Activated T-helper 2 cell treated with anti-CD3 and anti-CD28 coated beads, Interferon-gamma antibody, Interleukin-2, Interleukin-4, amounts not matched to agents 10 μg/mL and 5 μg/mL and 100 μg/mL, durations not matched to agents 14 hours and 24 hours and 36 hours (primary cell): ENCODE data around the gene SSPN. TPM values are rescaled to one million over a fixed set of nuclear protein-coding genes. Genes with fewer than 3 reads are reported as not detected.

Experiments used
- DNase-seq: peaks from one replicate; pipeline ENCODE4 v3.0.0; 2021; ENCODE audit warnings: low spot score
- H3K27ac Mint-ChIP-seq: one replicate; pipeline ENCODE4 v1.8.0; 2021; ENCODE audit warnings: mixed read lengths
- H3K27me3 Mint-ChIP-seq: one replicate; pipeline ENCODE4 v1.8.0; 2021; ENCODE audit warnings: low read depth, mixed read lengths
- H3K36me3 Mint-ChIP-seq: one replicate; pipeline ENCODE4 v1.8.0; 2021; ENCODE audit warnings: low read depth, mixed read lengths
- H3K4me1 Mint-ChIP-seq: one replicate; pipeline ENCODE4 v1.8.0; 2021; ENCODE audit warnings: low read depth, mixed read lengths
- H3K4me3 Mint-ChIP-seq: one replicate; pipeline ENCODE4 v1.8.0; 2021; ENCODE audit warnings: low read depth, mild to moderate bottlenecking, moderate library complexity, mixed read lengths
- H3K9me3 Mint-ChIP-seq: one replicate; pipeline ENCODE4 v1.8.0; 2021; ENCODE audit warnings: mixed read lengths
- intact Hi-C: fragments of 100-400 bp; cut with micrococcal nuclease; formaldehyde crosslinking; loops from one replicate; pipeline ENCODE4 v1.15.1; 2023
- total RNA-seq: library from RNA; stranded (reverse); gene quantifications from 2 replicates; pipeline ENCODE4 v1.2.3, GENCODE V29; 2022

The SSPN gene
- total RNA-seq, 1 donor from 2014 or later: not detected

DNA sequence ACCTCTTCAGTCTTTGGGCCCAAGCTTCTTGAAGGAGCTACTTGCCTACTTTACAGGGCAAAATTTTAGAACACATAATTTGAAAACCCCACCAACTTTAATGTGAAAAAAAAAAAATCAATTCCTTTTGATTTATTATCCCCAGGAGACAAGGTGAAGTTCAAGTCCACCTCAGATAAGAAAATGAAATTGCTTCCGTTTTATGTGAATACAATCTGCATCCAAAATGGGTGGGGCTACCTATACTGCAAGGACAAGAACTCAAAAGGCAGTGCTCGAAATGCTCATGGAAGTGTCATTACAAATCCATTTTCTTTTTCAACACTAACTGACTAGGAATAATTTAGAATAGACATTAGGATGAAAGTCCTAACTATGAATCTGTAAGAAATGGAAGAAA, 45.7 kb downstream of the SSPN start:
- Mint-ChIP-seq H3K4me3 (no peak overlapping the region), H3K27ac (no peak overlapping the region), H3K4me1 (no peaks in the 10 kb centered on the region), H3K9me3 (no peaks in the 10 kb centered on the region), H3K36me3 (no peaks in the 10 kb centered on the region), H3K27me3 (peaks cover 7% of the 10 kb centered on the region)
- no peak for DNase-seq
- intact Hi-C loops: no loop called here

DNA sequence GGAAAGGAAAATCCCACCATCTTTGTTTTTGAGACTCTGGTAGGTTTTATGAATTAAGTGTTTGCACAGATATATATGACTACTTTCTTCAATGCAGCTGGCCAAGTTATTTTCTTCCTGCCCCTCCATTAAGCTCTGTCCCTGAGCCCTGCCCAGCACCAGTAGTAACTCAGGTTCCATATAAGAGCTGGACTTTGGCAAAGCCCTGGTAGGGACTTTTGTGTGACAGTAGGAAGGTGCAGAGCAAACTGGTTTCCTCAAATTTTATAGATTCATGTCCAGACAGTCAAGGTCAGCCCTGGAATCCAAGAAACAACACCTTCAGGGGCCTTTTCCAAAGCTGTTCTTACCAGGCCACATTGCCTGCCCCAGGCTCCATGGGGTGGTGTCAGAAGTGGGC, 47.3 kb downstream of the SSPN start:
- Mint-ChIP-seq H3K4me1 (no peaks in the 10 kb centered on the region), H3K4me3 (no peak overlapping the region), H3K27ac (no peak overlapping the region), H3K9me3 (no peaks in the 10 kb centered on the region), H3K36me3 (no peaks in the 10 kb centered on the region), H3K27me3 (peaks cover 13% of the 10 kb centered on the region)
- intact Hi-C loops: no loop called here
- DNase-seq: no peak

DNA sequence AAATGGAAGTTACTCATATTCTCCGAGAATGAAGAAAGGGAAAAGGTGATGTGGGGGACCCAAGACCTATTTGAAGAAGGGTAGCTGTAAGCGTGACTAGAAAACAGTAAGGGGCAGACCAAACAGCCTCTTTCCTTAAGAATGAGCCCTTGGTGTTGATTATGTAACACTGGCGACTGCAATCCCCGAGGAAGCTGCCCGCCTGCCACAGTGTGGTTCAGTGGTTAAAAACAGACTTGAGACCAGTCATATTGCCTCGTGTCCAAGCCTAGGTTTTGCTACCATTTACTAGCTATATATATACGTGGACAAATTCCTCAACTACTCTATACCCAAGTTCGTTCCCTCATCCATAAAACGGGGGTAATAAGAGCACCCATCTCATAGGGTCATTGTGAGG, 49.1 kb downstream of the SSPN start:
- intact Hi-C loops: no loop called here
- Mint-ChIP-seq H3K36me3 (no peaks in the 10 kb centered on the region), H3K4me3 (no peak overlapping the region), H3K27me3 (peaks cover 17% of the 10 kb centered on the region), H3K4me1 (no peaks in the 10 kb centered on the region), H3K9me3 (peaks cover 5% of the 10 kb centered on the region), H3K27ac (no peak overlapping the region)
- DNase-seq: no peak

DNA sequence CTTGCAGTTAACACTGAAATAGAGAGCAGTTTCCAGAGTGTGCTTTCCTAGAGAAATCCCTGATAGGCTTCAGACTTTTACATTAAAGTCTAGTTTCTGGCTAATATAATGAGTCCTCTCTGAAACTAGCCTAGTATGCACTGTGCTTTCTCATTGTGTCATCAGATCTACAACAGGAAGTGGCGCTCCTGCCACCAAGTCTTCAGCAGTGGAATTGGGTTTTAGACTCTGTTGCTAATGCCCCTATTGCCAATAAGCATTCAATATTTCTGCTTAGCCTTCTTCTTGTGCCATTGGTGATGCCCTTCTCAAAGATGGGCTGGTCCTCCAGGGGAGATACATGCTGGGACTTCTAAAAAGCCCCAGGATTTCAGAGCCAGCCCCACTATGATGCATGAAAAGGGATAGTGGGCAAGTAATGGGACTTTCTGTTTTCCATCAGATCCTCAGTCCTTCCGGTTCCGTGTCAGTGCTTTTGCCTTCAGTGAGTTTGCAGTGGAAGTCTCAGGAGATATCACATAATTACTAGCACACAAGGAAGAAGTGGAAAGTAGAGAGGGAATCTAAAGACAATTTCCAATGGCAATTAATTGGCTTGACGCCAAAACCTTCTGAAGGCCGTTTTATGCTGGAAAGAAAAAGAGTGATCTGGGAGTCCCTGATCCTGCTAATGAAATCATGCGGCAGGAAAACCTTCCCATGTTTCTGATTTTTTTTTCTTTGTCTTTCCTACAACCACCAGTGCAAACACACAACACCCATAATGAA, 50.0 kb downstream of the SSPN start:
- DNase-seq: no peak
- Mint-ChIP-seq H3K4me1 (no peaks in the 10 kb centered on the region), H3K9me3 (peaks cover 7% of the 10 kb centered on the region), H3K27me3 (peaks cover 18% of the 10 kb centered on the region), H3K36me3 (no peaks in the 10 kb centered on the region), H3K27ac (no peak overlapping the region), H3K4me3 (no peak overlapping the region)
- intact Hi-C loops: no loop called here

GRCh38 chr12:26246483-26247164, 51.3 kb downstream of the SSPN start:
- no peak overlapping the region for H3K4me3 Mint-ChIP-seq
- peaks cover 7% of the 10 kb centered on the region for H3K9me3 Mint-ChIP-seq
- H3K27ac Mint-ChIP-seq: no peak overlapping the region
- no peaks in the 10 kb centered on the region for H3K36me3 Mint-ChIP-seq
- no peak for DNase-seq
- intact Hi-C loops: no loop called here
- H3K27me3 Mint-ChIP-seq: peaks cover 17% of the 10 kb centered on the region
- no peaks in the 10 kb centered on the region for H3K4me1 Mint-ChIP-seq

- Mint-ChIP-seq H3K27ac (no peak overlapping the region), H3K4me1 (no peaks in the 10 kb centered on the region), H3K27me3 (peaks cover 16% of the 10 kb centered on the region), H3K4me3 (no peak overlapping the region), H3K36me3 (no peaks in the 10 kb centered on the region), H3K9me3 (peaks cover 7% of the 10 kb centered on the region)
- intact Hi-C loops: no loop called here
- no peak for DNase-seq
Observed at GRCh38 chr12:26247873-26248272, 52.5 kb downstream of the SSPN start.

DNA sequence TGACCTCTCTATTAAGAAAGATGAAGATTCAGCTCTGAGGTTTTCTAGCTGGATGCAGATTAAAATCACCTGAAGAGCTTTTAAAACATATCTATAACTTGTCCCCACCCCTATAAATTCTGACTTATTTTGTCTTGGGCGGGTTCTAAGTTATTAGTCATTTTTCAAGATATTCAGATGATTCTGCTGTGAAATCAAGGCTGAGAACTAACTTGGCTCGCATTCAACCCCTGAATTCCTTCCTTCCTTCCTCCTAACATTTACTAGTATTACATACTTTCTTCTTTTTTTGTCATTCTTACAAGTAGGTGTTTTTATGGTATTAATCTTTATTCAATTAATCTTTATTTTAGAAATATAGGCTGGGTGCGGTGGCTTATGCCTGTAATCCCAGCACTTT, 55.4 kb downstream of the SSPN start:
- H3K9me3 Mint-ChIP-seq: peaks cover 7% of the 10 kb centered on the region
- intact Hi-C loops: no loop called here
- peaks cover 14% of the 10 kb centered on the region for H3K27me3 Mint-ChIP-seq
- H3K4me3 Mint-ChIP-seq: no peak overlapping the region
- H3K27ac Mint-ChIP-seq: no peak overlapping the region
- H3K36me3 Mint-ChIP-seq: no peaks in the 10 kb centered on the region
- no peaks in the 10 kb centered on the region for H3K4me1 Mint-ChIP-seq
- DNase-seq: no peak

DNA sequence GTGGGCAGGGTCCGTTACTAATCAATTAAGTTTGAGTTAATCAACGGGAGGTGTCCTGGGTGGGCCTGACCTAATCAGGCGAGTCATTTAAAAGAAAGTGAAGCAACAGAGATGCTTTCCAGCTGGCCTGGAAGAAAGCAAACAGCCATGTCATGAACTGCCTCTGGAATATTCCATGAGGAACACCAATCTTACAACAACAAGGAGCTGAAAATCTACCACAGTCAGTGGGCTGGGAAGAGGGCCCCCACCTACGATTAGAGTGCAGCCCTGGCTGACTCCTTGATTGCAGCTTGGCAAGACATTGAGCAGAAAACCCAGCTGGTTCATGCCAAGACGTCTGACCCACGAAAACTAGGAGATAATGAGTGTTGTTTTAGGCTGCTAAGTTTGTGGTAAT, 56.2 kb downstream of the SSPN start:
- Mint-ChIP-seq H3K4me3 (no peak overlapping the region), H3K9me3 (peaks cover 9% of the 10 kb centered on the region), H3K36me3 (no peaks in the 10 kb centered on the region), H3K27ac (no peak overlapping the region), H3K27me3 (peaks cover 14% of the 10 kb centered on the region), H3K4me1 (no peaks in the 10 kb centered on the region)
- no peak for DNase-seq
- intact Hi-C loops: no loop called here

DNA sequence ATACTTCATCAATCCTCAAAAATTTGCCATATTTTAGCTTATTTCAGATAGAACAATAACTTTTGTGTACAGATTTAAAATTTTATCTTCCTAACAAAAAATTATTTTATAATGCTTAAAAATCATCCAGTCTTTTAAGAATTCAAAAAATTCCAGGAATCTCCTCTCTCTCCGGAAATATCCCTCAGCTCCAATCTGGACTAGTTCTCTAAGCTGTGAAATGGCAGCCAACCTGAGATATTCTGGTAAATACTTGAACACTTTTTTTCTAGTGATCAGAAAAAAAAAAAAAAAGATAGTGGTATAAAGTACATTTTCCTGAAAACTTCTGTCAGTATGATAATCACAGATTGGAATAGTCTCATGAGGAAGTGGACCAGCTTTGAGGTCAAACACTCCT, 57.6 kb downstream of the SSPN start:
- H3K36me3 Mint-ChIP-seq: no peaks in the 10 kb centered on the region
- no peaks in the 10 kb centered on the region for H3K4me1 Mint-ChIP-seq
- no peak overlapping the region for H3K4me3 Mint-ChIP-seq
- DNase-seq: no peak
- peaks cover 12% of the 10 kb centered on the region for H3K9me3 Mint-ChIP-seq
- no peak overlapping the region for H3K27ac Mint-ChIP-seq
- peaks cover 8% of the 10 kb centered on the region for H3K27me3 Mint-ChIP-seq
- intact Hi-C loops: no loop called here

DNA sequence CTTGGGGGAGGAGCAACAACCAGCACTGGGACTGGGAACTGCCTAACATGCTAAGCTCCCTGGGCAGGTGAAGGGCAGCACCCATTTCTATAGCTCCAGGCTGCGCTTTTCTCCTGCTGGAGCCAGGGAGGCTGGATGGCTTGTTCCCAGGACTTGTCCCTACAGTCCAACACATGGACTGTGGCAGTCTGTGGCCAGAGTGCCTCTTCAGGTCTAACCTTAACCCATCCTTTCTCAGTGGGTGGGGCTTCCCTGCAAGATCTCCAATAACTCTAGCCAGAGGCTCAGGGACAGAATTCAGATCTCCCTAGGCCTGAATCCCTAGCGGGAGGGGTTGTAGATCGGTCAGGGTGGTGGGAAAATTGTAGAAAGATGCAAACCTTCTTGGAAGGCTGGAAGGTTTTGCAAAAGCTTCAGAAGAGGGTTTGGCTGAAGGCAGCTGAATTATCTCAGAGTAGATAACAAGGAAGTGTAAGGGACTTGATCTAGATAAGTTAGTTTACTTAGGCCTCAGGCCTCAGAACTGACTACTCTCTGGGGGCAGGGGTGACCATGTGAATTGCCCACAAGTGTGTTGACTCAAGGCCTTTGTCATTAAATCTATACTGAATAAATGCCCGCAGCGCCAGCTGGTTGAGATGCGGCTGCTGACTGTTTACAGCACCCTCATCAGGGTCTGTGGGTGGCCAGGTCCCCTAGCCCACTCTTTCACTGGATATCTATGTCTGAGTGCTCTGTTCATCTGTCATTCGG, 60.7 kb downstream of the SSPN start:
- Mint-ChIP-seq H3K4me1 (no peaks in the 10 kb centered on the region), H3K4me3 (no peak overlapping the region), H3K36me3 (no peaks in the 10 kb centered on the region), H3K27ac (no peak overlapping the region), H3K27me3 (peaks cover 5% of the 10 kb centered on the region), H3K9me3 (peaks cover 16% of the 10 kb centered on the region)
- DNase-seq: no peak
- intact Hi-C loops: no loop called here

DNA sequence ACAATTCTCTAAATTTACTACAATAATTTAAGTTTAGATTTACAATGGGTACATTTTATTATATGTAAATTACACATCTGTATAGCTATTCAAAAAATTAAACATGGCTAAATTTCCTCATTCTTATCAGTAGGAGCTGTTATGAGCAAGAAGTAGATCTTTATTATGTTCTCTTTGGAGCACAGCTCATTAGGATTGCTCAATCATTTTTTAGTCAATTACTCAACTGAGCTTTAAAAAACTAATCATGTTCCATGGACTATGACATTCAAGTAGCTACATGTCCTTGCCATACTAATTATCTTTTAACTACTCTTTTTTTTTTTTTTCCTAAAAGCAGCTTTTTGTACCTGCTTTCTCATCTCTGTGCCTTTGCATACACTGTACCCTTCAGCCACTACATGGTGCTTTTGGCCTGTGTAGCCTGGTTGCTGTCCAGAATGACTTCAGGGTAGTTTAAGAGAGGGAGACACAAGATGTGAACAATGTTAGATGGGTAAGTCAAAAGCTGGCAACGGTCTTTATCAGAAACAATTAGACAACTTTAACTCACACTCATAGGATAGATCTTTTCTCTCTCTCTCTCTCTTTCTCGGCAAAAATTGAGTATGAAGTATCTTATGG, 69.0 kb downstream of the SSPN start:
- Mint-ChIP-seq H3K4me1 (no peaks in the 10 kb centered on the region), H3K9me3 (no peaks in the 10 kb centered on the region), H3K27me3 (peaks cover 5% of the 10 kb centered on the region), H3K36me3 (no peaks in the 10 kb centered on the region), H3K4me3 (no peak overlapping the region), H3K27ac (no peak overlapping the region)
- no peak for DNase-seq
- intact Hi-C loops: no loop called here

DNA sequence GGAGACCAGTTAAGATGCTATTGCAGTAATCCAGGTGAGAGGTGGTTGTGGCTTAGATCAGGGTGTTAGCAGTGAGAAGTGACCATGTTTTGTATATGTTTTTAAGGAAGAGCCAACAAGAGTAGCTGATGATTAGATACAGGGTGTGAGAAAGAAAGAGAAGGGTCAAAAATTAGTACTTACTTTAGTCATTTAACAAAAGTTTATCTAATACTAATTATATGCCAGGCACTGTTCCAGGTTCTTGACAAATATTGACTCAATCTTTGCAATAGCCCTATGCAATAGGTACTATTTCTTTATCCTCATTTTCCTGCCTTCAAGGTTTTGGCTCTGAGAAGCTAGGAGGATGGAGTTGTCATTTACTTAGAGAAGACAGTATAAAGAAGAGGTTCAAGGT, 70.2 kb downstream of the SSPN start:
- Mint-ChIP-seq H3K27ac (no peak overlapping the region), H3K27me3 (peaks cover 8% of the 10 kb centered on the region), H3K4me3 (no peak overlapping the region), H3K9me3 (no peaks in the 10 kb centered on the region), H3K36me3 (no peaks in the 10 kb centered on the region), H3K4me1 (no peaks in the 10 kb centered on the region)
- intact Hi-C loops: no loop called here
- DNase-seq: no peak

DNA sequence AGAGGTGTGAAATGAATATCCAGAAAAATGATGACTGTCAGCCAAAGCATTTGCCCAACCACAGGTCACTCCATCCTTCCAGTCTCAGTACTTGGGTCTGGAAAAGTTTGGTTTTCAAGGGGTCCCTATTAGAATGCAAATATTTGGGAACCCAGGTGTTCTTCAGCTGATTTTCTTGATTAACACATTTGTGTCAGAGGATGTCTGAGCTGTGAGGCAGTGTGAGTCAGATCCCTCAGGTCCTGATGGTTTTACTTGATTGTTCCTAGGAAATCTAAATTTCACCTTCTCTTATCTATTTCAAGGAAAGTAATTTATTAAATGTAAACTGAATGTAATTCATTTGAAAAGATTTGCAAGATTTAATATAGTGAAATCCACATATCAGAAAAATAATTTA, 71.5 kb downstream of the SSPN start:
- H3K36me3 Mint-ChIP-seq: no peaks in the 10 kb centered on the region
- H3K4me3 Mint-ChIP-seq: no peak overlapping the region
- H3K27me3 Mint-ChIP-seq: peaks cover 15% of the 10 kb centered on the region
- no peak overlapping the region for H3K27ac Mint-ChIP-seq
- DNase-seq: no peak
- intact Hi-C loops: no loop called here
- no peaks in the 10 kb centered on the region for H3K4me1 Mint-ChIP-seq
- H3K9me3 Mint-ChIP-seq: no peaks in the 10 kb centered on the region
